ENCODE measurements around the gene CD79B. TPM values are rescaled to one million over a fixed set of nuclear protein-coding genes. Genes with fewer than 3 reads are reported as not detected.
"Not testable (repeated sequence)": the region's sequence is repeated elsewhere in the genome, so short reads cannot be mapped to it uniquely, and the experiment has no call there.

Gene CD79B
- total RNA-seq, 2 experiments from 2014 or later = 34.6 to 39.9 TPM

DNA sequence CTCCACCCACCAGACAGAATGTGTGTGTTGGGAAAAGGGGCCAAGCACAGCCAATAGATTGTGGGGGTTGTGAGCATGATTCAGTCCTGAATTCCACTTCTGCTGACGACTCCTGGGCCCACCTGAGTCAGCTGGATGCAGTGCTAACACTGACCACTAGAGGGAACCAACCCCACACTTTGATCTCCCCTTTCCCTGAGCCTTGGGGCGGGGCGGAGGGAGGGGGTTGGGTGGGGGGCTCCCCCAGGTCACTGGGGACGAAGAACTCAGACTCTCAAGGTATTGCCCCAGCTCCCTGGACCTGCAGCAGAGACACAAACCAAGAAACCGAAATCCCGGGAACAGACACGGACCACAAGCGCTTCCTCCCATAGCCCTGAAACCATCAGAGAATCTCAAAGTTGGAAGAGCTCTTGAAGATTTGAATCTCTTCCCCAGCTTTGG lies 20.5 kb downstream of the CD79B start:
- Mint-ChIP-seq H3K36me3 (ENCODE audit: low read depth) (no peaks in the 10 kb centered on the region), H3K4me3 (no peak overlapping the region), H3K9me3 (no peaks in the 10 kb centered on the region), H3K27me3 (peaks cover 12% of the 10 kb centered on the region), H3K27ac (no peak overlapping the region), H3K4me1 (peaks cover 3% of the 10 kb centered on the region)
- peak; percentile 68 for DNase-seq
- ChIA-PET POLR2A (no interaction called here), CTCF (interaction anchor here (0.8 to 3.7 kb wide), 12 partner anchors 11 to 234 kb away, joined by 3 to 16 read pairs (median 5); partner anchors contain the start of gene ICAM2)

DNA sequence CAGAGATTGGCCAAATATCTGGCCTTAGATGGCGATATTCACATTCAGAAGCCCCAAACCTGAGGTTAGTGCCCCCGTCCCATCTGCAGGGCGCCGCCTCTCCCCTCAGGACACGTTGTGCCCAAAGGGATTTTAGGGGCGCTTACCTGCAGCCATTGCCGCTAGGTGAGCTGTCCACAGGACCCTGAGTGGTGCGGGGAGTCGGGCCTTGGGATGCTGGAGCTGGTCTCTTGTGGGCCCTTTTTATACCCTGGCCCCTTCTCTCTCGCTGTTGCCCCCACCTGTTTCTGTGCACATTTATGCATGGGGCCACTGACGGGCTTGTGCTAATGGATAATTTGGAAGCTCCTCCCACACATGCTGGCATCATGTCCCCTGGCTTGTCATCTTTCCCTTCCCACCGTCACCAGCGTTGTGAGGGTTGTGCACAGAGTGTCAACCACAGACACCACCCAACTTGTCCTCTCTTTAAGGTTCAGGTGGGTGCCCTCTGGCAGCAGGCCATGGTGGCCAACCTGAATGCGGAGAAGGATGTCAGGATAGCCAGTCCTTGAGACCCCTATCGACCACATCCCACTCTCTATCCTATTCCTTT lies 21.0 kb downstream of the CD79B start, which contains the start of gene CSHL1:
Gene CSHL1, minus strand, starts transcription at position 218 of the 595 bp plus-strand sequence. Its CDS starts 62 bp downstream, at position 156.
- Mint-ChIP-seq H3K4me1 (peaks cover 3% of the 10 kb centered on the region), H3K4me3 (no peak within 1 kb of the TSS), H3K9me3 (no peaks in the 10 kb centered on the region), H3K27ac (no peak within 1 kb of the TSS), H3K27me3 (peaks cover 12% of the 10 kb centered on the region), H3K36me3 (ENCODE audit: low read depth) (no peaks in the 10 kb centered on the region)
- DNase-seq = no peak
- ChIA-PET POLR2A (no interaction called here), CTCF (interaction anchor here (0.8 to 3.7 kb wide), 9 partner anchors 10 to 222 kb away, joined by 3 to 16 read pairs (median 5); partner anchors contain the start of genes CD79B and ICAM2)

DNA sequence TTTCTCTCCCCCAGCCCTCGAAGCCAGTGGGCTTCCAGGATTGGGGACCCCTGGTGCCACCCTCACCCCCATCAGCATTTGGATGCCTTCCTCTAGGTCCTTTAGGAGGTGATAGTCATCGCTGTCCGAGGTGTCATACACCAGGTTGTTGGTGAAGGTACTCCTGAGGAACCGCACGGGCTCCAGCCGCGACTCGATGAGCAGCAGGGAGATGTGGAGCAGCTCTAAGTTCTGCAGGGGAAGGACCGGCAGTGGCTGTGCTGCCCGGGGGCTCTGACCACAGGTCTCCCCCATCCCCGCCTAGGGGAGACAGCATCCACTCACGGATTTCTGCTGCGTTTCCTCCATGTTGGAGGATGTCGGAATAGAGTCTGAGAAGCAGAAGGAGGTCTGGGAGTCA lies 22.0 kb downstream of the CD79B start:
- Mint-ChIP-seq H3K9me3 (no peaks in the 10 kb centered on the region), H3K27me3 (peaks cover 10% of the 10 kb centered on the region), H3K27ac (no peak overlapping the region), H3K36me3 (ENCODE audit: low read depth) (no peaks in the 10 kb centered on the region), H3K4me1 (peaks cover 3% of the 10 kb centered on the region), H3K4me3 (no peak overlapping the region)
- CTCF ChIA-PET = interaction anchor here (3.7 kb wide), 1 partner anchor 118 kb away, joined by 16 read pairs; no protein-coding TSS in a partner anchor
- POLR2A ChIA-PET = no interaction called here
- no peak for DNase-seq

DNA sequence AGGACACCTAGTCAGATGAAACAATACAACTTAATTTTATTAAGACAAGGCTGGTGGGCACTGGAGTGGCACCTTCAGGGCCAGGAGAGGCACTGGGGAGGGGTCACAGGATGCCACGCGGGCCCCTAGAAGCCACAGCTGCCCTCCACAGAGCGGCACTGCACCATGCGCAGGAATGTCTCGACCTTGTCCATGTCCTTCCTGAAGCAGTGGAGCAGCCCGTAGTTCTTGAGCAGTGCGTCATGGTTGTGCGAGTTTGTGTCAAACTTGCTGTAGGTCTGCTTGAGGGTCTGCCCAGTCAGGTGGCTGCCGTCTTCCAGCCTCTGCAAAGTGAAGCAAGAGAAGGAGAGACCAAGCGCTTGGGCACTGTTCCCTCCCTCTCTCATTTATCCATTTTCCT lies 22.5 kb downstream of the CD79B start:
- H3K27ac Mint-ChIP-seq; CTCF ChIA-PET; H3K9me3 Mint-ChIP-seq; H3K36me3 Mint-ChIP-seq (ENCODE audit: low read depth); H3K27me3 Mint-ChIP-seq; H3K4me3 Mint-ChIP-seq; H3K4me1 Mint-ChIP-seq; POLR2A ChIA-PET; DNase-seq: not testable (repeated sequence)

DNA sequence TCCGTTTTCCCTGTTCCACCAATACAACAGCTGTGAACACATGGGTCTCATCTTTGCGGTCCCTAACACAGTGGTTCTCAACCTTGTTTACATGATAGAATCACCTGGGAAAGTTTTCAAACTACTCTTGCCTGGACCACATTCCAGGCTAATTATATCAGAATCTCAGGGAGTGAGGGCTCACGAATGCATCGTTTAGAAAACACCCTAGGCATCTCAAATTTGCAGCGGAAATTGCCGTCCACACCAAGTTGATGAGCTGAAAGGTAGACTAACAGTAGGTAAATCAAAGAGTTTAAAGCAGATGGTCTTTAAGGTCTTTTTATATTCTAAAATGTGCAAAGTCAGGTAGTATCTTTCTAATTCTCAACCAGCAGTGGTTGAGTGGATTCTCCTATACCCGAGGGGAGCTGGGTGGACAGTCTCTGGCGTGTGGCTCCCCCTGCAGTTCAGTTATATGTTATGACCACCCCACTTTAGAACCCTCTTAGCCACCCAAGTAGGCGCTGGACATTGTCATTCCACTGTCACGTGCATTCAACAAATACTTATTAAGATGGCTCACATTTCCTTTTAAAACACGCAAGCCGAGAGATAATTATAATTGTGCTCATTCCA lies 24.9 kb downstream of the CD79B start:
- POLR2A ChIA-PET; H3K4me3 Mint-ChIP-seq; H3K9me3 Mint-ChIP-seq; H3K27ac Mint-ChIP-seq; H3K4me1 Mint-ChIP-seq; H3K36me3 Mint-ChIP-seq (ENCODE audit: low read depth): not testable (repeated sequence)
- CTCF ChIA-PET = interaction anchor here (0.8 to 2.2 kb wide), 4 partner anchors 12 to 118 kb away, joined by 3 to 7 read pairs (median 4); no protein-coding TSS in a partner anchor
- peaks cover 15% of the 10 kb centered on the region for H3K27me3 Mint-ChIP-seq
- peak; percentile 27 for DNase-seq

DNA sequence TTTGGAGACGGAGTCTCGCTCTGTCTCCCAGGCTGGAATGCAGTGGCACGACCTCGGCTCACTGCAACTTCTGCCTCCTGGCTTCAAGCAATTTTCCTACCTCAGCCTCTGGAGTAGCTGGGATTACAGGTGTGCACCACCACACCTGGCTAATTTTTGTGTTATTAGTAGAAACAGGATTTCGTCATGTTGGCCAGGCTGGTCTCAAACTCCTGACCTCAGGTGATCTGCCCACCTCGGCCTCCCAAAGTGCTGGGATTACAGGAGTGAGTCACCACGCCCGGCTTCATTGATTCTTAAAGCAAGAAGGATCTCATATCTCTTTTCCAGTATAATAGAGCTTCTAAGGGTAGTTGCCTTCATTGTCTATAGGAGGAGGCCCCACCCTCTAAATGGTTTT lies 27.3 kb downstream of the CD79B start:
- H3K27me3 Mint-ChIP-seq = peaks cover 24% of the 10 kb centered on the region
- H3K4me1 Mint-ChIP-seq; H3K27ac Mint-ChIP-seq; H3K4me3 Mint-ChIP-seq; POLR2A ChIA-PET; H3K9me3 Mint-ChIP-seq; DNase-seq; H3K36me3 Mint-ChIP-seq (ENCODE audit: low read depth): not testable (repeated sequence)
- CTCF ChIA-PET = interaction anchor here (0.6 to 2.0 kb wide), 9 partner anchors 15 to 377 kb away, joined by 3 to 7 read pairs (median 3); no protein-coding TSS in a partner anchor

DNA sequence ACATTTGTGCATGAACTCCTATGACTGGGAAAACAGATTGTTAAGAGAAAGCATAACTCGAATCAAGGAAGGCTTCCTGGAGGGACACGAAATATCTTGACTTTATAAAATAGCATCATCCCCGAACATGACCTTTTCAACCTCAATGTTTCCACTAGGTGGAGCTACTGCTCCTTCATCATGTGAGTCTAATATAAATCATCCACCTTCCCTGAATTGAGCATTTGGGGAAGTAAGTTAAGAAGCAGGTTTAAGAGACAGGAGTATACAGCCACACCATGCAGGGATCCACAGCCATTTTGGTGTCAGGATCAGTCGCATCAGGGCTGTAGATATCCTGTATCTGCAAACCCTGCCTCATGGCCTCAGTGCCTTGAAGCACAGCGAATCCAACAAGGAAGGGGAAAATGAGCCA lies 28.3 kb downstream of the CD79B start:
- CTCF ChIA-PET = interaction anchor here (0.6 to 2.0 kb wide), 13 partner anchors 15 to 378 kb away, joined by 3 to 7 read pairs (median 3); partner anchors contain the start of genes GH1 and ICAM2
- H3K27me3 Mint-ChIP-seq = peaks cover 22% of the 10 kb centered on the region
- H3K9me3 Mint-ChIP-seq; H3K36me3 Mint-ChIP-seq (ENCODE audit: low read depth); H3K27ac Mint-ChIP-seq; H3K4me3 Mint-ChIP-seq; POLR2A ChIA-PET; H3K4me1 Mint-ChIP-seq: not testable (repeated sequence)
- DNase-seq = peak; percentile 59

DNA sequence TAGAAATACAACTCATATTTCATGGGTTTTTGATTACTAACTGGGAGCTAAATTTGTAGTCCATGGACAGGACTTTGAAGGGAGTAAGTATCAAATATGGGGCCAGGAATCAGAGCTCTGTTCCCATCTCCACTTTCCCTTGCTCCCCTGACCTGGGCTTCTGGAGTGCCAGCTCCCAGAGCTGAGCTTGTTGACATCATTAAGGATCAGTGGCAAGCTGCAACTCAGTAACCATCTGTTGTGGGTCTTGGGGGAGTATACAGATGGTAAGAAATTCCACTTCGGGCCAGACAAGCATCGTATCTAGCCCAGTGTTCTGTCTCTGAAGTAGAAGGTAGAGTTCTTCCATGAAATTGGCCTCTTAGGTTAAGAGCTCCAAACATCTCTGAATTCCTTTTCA lies 30.2 kb downstream of the CD79B start:
- DNase-seq; H3K36me3 Mint-ChIP-seq (ENCODE audit: low read depth); POLR2A ChIA-PET; H3K4me3 Mint-ChIP-seq; H3K9me3 Mint-ChIP-seq; H3K27ac Mint-ChIP-seq; H3K4me1 Mint-ChIP-seq: not testable (repeated sequence)
- CTCF ChIA-PET = interaction anchor here (1.1 to 1.2 kb wide), 3 partner anchors 53 to 229 kb away, joined by 3 to 7 read pairs (median 4); no protein-coding TSS in a partner anchor
- peaks cover 17% of the 10 kb centered on the region for H3K27me3 Mint-ChIP-seq

DNA sequence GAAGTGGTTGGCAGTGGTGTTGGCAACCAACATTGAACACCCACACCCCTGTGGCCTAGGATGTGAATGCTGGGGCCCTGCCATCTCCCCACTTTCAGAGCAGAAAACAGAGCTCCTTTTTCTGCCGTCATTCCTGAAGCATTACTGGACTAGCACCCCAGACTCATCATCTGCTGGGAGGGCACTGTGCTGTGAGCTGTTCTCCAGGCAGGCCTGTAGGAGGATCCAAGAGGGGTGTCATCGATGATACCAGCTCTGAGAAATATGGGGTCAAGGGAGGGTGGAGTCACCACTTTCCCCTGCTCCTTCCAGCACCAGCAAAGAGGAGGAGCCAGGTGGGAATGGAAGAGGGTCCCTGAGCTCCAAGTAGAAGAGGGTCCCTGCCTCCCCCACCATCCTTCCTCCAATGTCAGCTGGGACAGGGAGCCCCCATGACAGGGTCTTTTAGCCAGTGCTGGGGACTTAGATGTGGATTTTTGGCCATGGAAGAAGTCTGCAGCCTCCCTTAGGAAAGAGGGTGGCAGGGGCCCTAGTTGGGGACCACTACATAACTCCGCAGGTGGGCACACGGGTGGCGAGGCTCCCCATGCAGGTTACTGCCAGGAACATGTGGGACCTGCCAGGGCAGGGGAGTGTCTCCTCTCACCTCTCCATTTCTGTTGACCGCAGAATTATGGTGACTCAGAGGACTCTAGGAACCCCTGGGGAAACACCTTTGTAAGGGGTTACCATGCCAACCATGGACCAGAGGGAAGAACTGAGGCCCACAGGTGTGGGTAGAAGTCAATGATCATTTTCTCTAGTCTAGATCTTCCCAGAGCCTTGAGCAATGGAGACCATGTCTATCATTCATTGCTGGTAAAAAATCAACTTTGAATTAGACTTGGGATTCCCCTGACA lies 33.0 kb downstream of the CD79B start:
- POLR2A ChIA-PET; H3K27ac Mint-ChIP-seq; H3K9me3 Mint-ChIP-seq; H3K4me1 Mint-ChIP-seq; H3K4me3 Mint-ChIP-seq; H3K36me3 Mint-ChIP-seq (ENCODE audit: low read depth): not testable (repeated sequence)
- H3K27me3 Mint-ChIP-seq = peaks cover 18% of the 10 kb centered on the region
- CTCF ChIA-PET = interaction anchor here (0.6 kb wide), 1 partner anchor 158 kb away, joined by 3 read pairs; no protein-coding TSS in a partner anchor
- peak; percentile 18 for DNase-seq

DNA sequence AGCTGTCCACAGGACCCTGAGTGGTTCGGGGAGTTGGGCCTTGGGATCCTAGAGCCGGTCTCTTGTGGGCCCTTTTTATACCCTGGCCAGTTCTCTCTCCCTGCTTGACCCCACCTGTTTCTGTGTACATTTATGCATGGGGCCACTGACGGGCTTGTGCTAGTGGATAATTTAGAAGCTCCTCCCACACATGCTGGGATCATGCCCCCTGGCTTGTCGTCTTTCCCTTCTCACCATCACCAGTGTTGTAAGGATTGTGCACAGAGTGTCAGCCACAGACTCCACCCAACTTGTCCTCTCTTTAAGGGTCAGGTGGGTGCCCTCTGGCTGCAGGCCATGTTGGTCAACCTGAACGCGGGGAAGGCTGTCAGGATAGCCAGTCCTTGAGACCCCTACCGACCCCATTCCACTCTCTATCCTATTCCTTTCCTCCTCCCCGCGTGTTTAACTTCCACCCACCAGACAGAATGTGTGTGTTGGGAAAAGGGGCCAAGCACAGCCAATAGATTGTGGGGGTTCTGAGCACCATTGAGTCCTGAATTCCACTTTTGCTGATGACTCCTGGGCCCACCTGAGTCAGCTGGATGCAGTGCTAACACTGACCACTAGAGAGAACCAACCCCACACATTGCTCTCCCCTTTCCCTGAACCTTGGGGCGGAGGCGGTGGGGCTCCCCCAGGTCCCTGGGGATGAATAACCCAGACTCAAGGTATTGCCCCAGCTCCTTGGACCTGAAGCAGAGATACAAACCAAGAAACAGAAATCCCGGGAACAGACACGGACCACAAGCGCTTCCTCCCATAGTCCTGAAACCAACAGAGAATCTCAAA lies 35.4 kb downstream of the CD79B start, which contains the start of gene CSH1:
Gene CSH1, minus strand, starts transcription at position 51 of the 831 bp plus-strand sequence. CDS start 63 bp downstream, outside the sequence.
- H3K4me3 Mint-ChIP-seq; DNase-seq; H3K27ac Mint-ChIP-seq; CTCF ChIA-PET; POLR2A ChIA-PET; H3K36me3 Mint-ChIP-seq (ENCODE audit: low read depth); H3K9me3 Mint-ChIP-seq; H3K4me1 Mint-ChIP-seq: not testable (repeated sequence)
- peaks cover 21% of the 10 kb centered on the region for H3K27me3 Mint-ChIP-seq

DNA sequence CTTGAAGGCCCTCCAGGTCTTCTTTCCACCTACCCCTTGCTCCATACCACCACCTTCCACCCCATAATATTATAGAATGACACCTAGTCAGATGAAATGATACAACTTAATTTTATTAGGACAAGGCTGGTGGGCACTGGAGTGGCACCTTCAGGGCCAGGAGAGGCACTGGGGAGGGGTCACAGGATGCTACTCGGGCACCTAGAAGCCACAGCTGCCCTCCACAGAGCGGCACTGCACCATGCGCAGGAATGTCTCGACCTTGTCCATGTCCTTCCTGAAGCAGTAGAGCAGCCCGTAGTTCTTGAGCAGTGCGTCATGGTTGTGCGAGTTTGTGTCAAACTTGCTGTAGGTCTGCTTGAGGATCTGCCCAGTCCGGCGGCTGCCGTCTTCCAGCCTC lies 37.3 kb downstream of the CD79B start:
- POLR2A ChIA-PET; H3K9me3 Mint-ChIP-seq; DNase-seq; H3K4me3 Mint-ChIP-seq; H3K36me3 Mint-ChIP-seq (ENCODE audit: low read depth); H3K4me1 Mint-ChIP-seq; H3K27ac Mint-ChIP-seq; CTCF ChIA-PET: not testable (repeated sequence)
- peaks cover 19% of the 10 kb centered on the region for H3K27me3 Mint-ChIP-seq

DNA sequence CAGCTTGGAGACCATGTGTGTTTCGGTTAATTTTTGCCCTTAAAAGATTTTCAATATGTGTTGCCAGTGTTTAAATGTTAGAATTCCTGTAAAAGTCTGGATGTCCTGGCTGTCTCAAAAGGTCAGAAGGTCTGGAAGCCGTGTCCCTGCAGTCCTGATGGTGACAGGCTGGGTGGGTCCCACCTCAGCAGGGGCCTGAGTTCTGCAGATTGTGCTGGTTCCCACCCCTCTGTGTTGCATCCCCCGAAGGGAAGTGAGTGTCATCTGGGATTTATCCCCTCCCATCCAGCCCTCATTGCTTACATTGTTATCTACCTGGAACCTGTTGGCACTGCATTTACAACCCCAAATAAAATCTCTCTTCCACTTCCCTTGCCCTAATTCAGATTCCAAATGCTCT lies 38.1 kb downstream of the CD79B start:
- H3K36me3 Mint-ChIP-seq (ENCODE audit: low read depth); DNase-seq; H3K27ac Mint-ChIP-seq; H3K9me3 Mint-ChIP-seq; POLR2A ChIA-PET; H3K4me3 Mint-ChIP-seq; H3K4me1 Mint-ChIP-seq; CTCF ChIA-PET: not testable (repeated sequence)
- H3K27me3 Mint-ChIP-seq = peaks cover 20% of the 10 kb centered on the region
